GM18858 (cell line): Measurements from ENCODE around the gene CCDC78.
"Not testable (repeated sequence)": the region's sequence is repeated elsewhere in the genome, so short reads cannot be mapped to it uniquely, and the experiment has no call there.

ENCODE experiments used
- ATAC-seq: cut with Tn5 transposase; IDR thresholded peaks from one replicate; pipeline ENCODE4 v1.9.1; 2021; ENCODE audit not compliant: unreplicated experiment

Gene CCDC78

DNA sequence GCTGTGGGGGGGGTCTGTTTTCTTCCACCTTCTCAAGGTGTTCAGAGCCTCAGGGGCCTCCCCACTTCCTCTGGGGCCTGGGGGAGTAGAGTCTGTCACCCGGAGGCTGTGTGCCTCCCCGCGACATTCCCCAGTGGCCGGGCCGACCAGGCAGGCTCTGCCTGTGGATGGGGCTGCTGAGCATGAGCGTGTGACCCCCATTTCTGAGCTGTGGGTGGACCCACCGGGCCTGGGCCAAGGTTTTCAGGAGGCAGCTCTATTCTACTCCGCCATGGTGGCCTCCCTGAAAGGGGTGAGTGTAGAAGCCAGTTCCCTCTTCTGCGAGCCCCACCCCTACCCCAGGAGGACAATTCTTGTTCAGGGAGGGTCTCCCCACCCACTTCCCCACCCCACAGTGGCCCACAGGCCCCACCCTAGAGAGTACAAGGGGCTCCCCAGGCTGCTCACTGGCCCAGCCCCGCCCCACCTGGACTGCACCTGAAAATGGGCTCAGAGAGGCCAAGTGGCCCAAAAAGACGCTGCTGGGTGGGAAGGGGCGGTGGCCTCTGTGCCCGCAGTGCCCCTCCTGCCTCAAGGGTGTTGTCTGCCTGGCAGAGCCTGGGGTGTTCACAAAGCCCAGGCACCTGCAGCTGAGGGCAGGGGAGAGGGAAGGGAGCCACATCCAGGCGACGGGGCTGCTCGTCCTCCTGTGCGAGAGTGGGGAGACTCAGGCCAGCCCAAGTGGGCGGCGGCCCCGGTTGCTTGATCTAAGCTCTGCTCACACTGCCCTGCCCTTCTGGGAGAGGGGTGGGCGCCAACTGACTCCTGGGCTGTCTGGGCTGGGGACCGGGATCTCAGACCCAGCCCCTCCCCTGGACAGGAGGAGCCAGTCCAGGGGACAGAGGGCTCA lies 35.6 kb upstream of the CCDC78 start:
- no peak for ATAC-seq

DNA sequence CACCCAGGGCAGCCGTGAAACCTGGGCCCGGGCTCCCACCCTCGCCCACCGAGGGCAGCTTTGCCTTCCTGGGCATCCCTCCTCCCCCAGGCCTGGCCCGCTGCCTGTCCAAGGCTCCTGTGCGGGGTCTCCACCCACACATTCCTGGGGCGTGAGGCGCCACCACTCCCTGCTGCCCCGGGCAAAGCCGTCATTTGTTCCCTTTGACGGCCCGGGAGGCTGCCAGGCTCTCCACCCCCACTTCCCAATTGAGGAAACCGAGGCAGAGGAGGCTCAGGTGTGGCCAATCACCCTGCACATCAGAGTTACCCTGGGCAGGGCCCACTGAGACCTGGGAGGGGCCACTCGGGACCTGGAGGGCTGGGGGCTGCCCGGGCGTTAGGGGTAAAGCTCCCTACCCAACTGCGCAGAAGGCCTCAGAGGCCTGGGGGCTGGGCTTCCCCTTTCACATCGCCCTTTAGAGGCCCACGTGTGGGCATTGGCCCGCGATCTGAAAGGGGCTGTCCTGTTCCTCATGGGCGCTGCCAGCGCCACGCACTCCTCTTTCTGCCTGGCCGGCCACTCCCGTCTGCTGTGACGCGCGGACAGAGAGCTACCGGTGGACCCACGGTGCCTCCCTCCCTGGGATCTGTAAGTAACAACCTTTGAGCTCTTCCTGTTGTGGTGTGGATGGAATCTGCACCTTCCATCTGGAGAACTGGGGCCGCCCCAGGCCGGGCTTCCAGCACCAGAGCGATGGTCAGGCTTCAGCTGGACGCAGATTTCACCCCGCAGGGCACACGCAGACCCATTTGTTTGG lies 34.5 kb upstream of the CCDC78 start, which contains the start of gene MSLN:
TSS of gene MSLN (plus strand) at position 190 of the 799 bp plus-strand sequence. CDS start 1,947 bp downstream, outside the sequence.
- no peak for ATAC-seq

DNA sequence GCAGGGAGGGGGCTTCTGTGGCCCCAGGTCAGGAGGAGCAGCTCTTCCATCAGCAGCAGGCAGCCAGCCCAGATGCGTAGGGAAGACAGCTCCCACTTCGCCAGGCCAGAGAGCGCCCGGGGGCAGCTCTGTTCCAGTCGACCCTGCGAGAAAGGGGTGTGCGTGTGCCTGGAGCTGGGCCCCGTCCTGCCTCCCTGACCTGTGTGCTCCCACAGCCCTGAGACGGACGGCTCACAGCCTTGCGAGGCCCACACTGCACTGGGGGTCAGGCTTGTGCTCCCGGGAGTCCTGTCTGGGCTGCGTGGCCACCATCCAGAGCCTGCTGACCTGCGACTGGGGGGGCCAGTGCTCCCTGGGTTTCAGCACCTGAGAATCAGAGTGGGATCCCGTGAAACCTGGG lies 33.8 kb upstream of the CCDC78 start:
- ATAC-seq: no peak

DNA sequence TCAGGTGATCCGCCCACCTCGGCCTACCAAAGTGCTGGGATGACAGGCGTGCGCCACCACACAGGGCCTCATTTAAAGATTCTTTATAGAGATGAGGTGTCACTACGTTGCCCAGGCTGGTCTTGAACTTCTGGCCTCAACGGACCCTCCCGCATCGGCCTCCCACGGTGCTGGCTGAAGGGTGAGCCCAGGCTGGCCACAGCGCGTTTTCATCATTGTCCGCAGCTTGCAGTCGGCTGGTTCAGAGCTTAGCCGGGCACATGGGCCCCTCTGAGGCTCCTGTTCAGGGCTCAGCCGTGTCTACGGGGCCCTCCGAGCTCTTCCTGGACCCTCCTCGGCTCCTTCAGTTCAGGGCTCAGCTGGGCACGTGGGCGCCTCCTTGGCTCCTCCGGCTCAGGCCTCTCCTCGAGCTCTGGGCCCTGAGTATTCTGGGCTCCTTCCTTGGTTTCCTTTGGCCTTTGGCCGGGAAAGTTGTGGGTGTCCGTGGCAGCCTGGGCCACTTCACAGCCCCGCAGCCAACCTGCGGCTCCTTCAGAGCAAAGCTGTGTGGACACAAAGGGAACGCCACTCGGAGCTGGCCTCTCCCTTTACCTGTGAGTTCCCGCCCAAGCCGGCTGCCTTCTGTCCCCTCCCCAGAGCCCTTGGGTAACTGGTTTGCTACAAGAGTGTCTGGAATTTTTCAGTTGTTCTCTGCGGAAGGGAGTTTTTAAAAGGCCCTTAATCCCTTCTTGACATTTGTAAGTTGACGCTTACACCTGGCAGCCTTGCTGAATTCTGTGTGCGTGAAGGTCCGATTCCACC lies 33.1 kb upstream of the CCDC78 start:
- no peak for ATAC-seq

DNA sequence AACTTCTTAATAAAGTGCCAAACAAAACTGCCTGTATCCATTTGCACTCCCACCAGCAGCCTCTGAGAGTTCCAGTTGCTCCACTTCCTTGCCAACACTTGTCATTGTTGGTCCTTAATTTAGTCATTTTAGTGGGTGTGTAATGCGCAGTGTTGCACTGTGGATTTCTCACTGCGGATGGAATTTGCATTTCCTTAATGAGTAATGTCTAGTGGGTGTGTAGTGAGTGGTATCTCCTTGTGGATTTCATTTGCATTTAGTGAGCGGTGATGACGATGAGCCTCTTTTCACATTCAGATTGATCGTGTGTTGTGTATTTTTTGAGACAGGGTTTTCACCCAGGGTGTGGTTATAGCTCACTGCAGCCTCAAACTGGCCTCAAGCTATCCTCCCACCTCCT lies 30.2 kb upstream of the CCDC78 start:
- no peak for ATAC-seq

DNA sequence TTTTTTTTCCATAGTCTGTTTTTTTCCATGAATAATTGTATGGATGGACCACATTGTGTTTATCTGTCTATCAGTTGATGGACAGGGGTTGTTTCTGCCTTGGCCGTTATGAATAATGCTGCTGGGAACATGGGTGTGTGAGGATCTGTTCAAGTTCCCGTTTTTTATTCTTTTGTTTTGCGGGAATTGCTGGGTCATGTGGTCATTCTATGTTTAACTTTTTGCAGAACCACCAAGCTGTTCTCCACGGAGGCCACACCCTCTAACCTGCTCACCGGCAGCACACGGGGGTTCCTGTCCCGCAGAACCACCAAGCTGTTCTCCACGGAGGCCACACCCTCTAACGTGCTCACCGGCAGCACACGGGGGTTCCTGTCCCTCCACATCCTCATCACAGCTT lies 28.4 kb upstream of the CCDC78 start:
- no peak for ATAC-seq

DNA sequence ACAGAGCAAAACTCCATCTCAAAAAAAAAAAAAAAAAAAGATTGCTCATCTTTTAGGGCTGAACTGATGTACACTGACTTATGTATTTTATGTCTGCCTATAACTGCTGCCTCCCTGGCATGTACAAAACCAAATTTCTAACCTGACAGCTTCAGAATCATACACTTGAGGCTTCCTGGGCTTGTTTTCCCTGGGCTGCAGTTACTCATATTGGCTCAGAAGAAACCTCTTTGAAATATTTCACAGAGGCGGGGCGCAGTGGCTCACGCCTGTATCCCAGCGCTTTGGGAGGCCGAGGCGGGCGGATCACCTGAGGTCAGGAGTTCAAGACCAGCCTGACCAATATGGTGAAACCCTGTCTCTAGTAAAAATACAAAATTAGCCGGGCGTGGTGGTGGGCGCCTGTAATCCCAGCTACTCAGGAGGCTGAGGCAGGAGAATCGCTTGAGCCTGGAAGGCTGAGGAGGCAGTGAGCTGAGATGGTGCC lies 27.9 kb upstream of the CCDC78 start:
- ATAC-seq: not testable (repeated sequence)

DNA sequence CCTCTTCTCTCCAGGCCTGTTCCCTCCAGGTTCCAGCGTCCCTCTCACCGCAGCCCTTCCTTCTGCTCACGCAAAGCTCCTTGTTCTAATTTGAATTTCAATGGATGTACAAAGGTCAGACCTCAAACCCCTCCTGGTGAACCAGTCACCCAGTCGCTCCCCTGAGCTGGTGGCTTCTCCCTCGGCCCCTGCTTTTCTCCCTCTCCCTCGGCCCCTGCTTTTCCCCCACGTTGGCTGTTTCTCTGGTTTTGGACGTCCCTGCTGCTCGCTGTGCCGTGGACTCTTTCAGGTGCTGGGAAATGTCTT lies 25.7 kb upstream of the CCDC78 start:
- ATAC-seq: no peak

DNA sequence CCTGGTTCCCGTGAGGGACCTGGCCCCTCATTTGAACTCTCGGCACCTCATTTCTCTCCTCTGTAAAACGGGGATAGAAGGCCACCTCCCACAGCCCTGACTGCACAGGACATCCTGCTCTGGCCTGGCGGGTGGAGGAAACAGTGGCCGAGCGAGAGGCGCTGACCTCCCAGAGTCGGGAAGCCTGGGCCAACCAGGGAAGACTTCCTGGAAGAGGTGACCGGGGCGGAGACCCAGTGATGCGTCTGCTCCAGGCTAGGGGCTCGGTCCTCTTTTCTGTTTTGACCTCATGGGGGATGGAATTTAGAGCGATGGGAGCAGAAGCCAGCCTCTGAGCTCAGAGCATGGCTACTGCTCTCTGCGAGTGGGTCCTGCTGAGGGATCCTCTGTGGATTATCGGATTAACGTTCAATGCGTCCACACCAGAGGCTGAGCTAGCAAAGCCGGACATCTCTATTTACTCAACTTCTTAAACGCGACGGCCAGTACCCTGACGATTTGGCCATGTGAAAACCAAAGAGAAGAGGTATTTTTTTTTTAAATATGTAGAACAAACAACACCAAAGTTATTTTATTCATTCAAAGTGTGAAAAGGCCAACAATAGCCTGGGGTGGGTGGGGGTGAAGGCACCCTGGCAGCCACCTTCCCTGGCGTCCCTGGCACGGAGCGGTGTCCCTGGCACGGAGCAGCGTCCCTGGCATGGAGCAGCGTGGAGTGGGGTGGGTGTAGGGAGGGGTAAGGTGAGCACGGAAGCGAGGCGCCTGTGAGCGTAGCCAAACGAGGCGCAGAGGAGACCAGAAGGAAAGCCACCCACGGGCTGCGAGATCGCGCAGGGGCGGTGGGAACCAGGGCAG lies 25.1 kb upstream of the CCDC78 start:
- ATAC-seq: no peak

DNA sequence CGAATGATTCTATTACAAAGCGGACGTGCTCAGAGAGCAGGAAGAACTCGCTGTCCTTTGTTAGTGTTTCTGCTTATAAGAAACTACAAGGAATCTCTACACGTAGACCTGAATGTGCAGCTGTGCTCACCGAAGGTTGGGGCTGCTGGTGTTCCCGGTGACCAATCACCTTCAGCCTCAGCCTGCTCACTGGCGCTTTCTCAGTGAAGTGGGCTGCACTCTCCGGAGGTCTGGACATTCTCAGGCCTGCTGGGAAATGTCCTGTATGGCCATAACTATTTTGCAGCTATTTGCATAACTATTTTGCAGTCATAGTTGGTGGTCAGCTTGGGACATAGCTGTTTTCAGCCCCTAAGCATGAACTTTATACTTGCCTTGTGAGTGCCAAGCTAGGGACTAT lies 24.2 kb upstream of the CCDC78 start:
- no peak for ATAC-seq

DNA sequence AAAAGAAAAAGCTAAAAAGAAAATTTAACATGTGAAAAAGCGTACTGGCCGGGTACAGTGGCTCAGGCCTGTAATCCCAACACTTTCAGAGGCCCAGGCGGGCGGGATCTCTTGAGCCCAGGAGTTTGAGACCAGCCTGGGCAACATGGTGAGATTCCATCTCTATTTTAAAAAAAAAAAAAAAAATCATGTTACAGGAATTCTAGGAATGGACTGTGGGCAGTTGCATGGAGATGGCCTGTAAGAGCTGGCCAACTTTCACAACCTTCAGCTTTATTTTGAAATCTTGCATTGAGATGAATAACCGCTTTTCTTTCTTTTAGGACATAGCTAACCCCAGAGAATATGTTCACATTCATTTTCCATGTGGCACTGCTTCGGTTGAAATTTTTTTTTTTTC lies 22.8 kb upstream of the CCDC78 start:
- ATAC-seq: no peak

DNA sequence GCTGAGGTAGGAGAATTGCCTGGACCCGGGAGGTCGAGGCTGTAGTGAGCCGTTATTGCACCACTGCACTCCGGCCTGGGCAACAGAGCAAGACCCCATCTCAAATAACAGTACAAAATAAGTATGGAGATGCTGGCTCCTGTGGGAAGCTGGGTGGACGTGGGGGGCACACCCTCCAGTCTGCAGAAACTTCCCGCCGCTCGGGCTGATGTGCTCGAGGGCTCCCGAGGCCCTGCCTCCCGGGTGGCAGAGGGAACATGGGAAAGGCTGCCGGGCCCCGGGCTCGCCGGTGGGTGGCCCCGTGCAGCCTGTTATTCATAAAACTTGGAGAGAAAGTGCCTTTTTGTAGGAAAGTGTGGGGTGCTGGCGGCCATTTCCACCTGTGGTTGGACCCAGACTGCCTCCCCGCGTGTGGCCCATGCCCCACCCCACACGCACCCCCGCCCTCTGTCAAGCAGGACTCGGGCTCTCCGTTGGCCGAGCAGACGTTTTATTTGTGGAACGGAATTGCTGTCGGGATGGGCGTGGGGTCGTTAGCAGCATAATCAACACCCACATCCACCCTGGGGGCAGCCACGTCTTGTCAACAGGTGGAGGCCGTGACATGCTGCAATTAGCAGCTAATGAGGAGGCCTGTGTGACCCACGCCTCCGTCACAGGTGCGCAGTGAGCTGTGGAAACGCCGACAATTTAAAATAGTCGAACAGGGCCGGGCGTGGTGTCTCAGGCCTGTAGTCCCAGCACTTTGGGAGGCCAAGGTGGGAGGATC lies 21.9 kb upstream of the CCDC78 start:
- no peak for ATAC-seq

DNA sequence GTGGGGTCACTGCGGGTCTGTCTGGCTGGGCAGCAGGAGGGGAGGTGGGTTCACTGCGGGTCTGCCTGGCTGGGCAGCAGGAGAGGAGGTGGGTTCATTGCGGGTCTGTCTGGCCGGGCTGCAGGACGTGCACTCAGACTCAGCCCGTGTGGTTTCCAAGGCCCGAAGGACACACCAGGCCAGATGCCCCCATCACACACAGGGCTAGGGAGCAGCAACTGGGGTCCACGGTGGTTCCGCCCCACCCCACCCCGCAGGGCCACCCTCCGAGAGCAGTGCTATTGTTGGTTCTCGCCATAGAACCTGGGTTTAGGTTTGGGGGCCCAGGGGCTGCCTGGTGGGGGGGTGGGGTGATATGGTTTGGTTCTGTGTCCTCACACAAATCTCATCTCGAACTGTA lies 20.4 kb upstream of the CCDC78 start:
- ATAC-seq: no peak

DNA sequence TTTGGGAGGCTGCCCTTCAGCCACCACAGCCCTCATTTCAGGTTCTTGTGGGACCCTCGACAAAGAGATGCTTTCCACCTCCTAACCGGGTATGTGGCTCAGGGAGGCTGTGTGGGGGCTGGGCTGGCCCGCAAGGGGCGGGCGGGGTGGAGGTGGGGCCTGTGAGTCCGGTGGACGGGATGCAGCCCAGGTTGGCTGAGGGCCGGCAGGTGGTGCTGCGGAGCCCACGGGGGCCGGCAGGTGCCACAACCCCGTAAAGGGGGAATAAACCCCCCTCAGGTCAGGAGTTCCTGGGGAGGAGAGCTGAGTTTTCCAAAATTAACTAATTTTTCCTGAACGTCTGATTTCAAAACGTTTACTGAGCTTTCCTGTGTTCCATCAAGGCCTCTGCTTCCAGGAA lies 19.5 kb upstream of the CCDC78 start:
- no peak for ATAC-seq

DNA sequence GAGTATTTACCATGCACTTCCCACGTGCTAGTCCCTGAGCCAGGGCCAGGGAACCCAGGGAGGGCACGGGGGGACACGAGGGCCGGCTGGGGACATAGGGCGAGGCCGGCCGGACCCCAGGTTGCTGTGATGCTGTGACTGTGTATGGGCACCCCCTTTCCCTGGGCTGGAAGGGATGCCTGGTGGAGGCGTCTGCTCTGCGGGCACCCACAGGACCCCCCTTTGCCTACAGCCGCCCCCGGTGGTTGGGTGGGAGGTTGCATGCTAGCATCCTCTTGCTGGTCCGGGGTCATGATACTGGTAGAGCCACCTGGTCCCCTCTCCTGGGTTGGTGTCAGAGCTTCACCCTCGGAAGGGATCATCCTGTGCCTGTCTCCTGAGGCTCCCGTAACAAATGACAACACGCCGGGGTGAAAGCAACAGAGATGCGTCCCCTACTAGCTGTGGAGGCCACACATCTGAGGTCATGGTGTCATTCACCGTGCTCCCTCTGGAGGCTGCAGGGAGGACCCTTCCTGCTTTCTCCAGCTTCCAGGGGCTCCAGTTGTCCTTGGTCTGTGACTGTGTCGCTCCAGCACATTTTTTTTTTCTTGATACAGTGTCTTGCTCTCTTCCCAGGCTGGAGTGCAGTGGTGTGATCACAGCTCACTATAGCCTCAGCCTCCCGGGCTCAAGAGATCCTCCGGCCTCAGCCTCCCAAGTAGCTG lies 17.7 kb upstream of the CCDC78 start:
- no peak for ATAC-seq

DNA sequence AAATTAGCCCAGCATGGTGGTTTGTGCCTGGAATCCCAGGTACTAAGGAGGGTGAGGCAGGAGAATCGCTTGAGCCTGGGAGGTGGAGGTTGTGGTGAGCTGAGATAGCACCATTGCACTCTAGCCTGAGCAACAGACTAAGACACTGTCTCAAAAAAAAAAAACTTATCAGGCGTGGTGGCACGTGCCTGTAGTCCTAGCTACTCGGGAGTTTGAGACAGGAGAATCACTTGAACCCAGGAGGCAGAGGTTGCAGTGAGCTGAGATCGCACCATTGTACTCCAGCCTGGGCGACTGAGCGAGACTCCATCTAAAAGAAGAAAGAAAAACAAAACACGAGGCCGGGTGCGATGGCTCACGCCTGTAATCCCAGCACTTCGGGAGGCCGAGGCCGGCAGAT lies 16.7 kb upstream of the CCDC78 start:
- not testable (repeated sequence) for ATAC-seq

DNA sequence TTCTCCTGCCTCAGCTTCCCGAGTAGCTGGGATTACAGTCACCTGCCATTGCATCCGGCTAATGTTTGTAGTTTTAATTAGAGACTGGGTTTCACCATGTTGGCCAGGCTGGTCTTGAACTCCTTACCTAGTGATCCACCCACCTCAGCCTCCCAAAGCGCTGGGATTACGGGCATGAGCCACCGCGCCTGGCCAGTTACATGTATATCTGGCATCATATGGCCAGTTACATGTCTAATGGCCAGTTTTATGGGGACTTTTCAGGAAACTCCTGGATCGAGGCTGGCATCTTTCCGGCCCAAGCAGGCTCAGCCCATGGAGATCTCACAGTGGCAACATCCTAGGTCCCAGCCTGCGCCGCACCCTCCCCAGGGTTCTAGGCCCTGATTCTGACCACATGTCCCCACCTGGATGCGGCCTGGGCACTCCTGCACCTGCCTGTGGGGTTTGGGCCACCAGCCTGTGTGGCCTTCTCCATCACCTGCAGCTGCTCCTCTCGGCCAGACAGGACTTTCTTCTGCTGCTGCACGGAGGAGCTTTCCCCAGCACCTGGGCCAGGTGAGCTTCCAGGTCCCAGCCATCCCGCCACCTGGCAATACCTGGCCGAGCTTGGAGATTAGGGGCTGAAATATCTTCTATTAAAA lies 15.9 kb upstream of the CCDC78 start:
- no peak for ATAC-seq

DNA sequence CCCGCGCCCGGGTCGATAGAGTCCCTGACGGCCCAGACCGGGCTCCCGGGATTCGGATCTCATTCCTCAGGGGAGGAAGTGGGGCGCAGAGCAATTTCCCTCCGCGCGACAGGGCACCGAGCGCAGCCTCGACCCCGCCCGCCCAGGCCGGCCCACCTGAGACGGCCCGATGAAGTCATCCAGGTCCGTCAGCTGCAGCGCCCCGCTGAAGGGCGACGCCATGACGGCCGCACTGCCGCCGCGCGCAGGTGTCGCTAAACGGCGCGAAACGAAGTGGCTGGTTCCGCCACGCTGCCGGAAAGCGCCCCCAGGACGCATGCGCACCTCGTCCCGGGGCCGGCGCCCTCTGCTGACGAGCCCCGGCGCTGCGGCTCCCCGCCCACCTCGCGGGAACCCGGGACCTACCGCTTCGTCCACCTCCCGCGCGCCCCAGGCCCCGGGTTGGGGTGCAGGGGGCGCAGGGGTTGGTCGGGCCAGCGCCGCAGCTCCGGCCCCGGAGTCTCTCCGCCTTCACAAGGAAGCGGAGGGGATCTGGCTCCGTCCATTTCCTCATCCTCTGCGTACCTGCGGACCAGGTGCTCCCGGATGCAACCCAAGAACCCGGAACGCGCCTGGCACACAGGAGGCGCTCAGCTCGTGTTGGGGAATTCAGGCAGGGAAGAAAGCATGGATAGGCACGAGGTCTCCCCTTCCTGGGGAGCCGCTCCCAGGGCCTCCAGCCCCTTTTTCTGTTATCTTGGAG lies 14.7 kb upstream of the CCDC78 start, which contains the start of gene CIAO3:
TSS of gene CIAO3 (minus strand) at position 234 of the 742 bp plus-strand sequence. CDS start at position 222, 12 bp downstream.
- ATAC-seq: peak; percentile 64
